Hematopoietic multipotent progenitor cell treated with erythropoietin and hydrocortisone succinate and interleukin-3 and kit ligand, for 17 days (in vitro differentiated cells): ENCODE data around the gene IRS4.

Experiments used
- DNase-seq: peaks from one replicate; pipeline ENCODE4 v3.0.0-alpha.2; 2015; ENCODE audit warnings: low spot score

The IRS4 gene

GRCh38 chrX:108736509-108737479 is at the start of gene IRS4:
TSS of gene IRS4 (minus strand) at chrX:108736563.
- DNase-seq = no peak

- DNase-seq = no peak
Observed at GRCh38 chrX:108772549-108772948, 36.2 kb upstream of the IRS4 start.

GRCh38 chrX:108763559-108763958 is 27.2 kb upstream of the IRS4 start:
- no peak for DNase-seq

- DNase-seq = no peak
Observed at GRCh38 chrX:108740299-108740774, 4.0 kb upstream of the IRS4 start.

- no peak for DNase-seq
Observed at GRCh38 chrX:108737754-108738153, 1.4 kb upstream of the IRS4 start.

- no peak for DNase-seq
Observed at GRCh38 chrX:108735679-108736508, 469 bp downstream of the IRS4 start.

GRCh38 chrX:108735091-108735678 is 1.2 kb downstream of the IRS4 start:
- no peak for DNase-seq

- no peak for DNase-seq
Observed at GRCh38 chrX:108734426-108734825, 1.9 kb downstream of the IRS4 start.

GRCh38 chrX:108732630-108733321 is 3.6 kb downstream of the IRS4 start:
- DNase-seq = no peak

- DNase-seq = no peak
Observed at GRCh38 chrX:108731153-108731552, 5.2 kb downstream of the IRS4 start.

GRCh38 chrX:108726748-108727147 is 9.6 kb downstream of the IRS4 start:
- DNase-seq = no peak

GRCh38 chrX:108722561-108722960 is 13.8 kb downstream of the IRS4 start:
- DNase-seq = no peak

- no peak for DNase-seq
Observed at GRCh38 chrX:108712886-108713285, 23.5 kb downstream of the IRS4 start.

- no peak for DNase-seq
Observed at GRCh38 chrX:108704839-108705238, 31.5 kb downstream of the IRS4 start.

GRCh38 chrX:108702530-108702929 is 33.8 kb downstream of the IRS4 start:
- no peak for DNase-seq

GRCh38 chrX:108701633-108702032 is 34.7 kb downstream of the IRS4 start:
- DNase-seq = no peak

GRCh38 chrX:108699368-108699767 is 37.0 kb downstream of the IRS4 start:
- no peak for DNase-seq

- DNase-seq = no peak
Observed at GRCh38 chrX:108696690-108697089, 39.7 kb downstream of the IRS4 start.
